Psoas muscle (tissue), 8 donors: ENCODE measurements around the gene LRCH3. TPM values are rescaled to one million over a fixed set of nuclear protein-coding genes. Genes with fewer than 3 reads are reported as not detected.

Source experiments
- ATAC-seq, 4 donors: fragments of 200-7000 bp; cut with Tn5 transposase; one replicate each; pipeline ENCODE4 v1.9.1; 2020; ENCODE audit warnings: moderate library complexity in 3 of 4, mild to moderate bottlenecking in 2 of 4
- DNase-seq, 2 donors: peaks; one replicate each; pipeline ENCODE4 v3.0.0-alpha.2; 2020
- H3K27ac ChIP-seq: fragments of 200-600 bp; one replicate; pipeline ENCODE4 v1.8.0; 2022
- H3K27me3 ChIP-seq, 3 donors: fragments of 200-600 bp in 1 of 3; one replicate each; pipeline versions ENCODE4 v1.6.1 to v1.8.0; 2013 to 2022; ENCODE audit warnings: low read length in 2 of 3, mild to moderate bottlenecking in 2 of 3, moderate library complexity in 1 of 3; ENCODE audit not compliant: insufficient read depth in 3 of 3
- H3K36me3 ChIP-seq, 2 donors: fragments of 200-600 bp in 1 of 2; one replicate each; pipeline versions ENCODE4 v1.6.1 to v1.8.0; 2013 to 2022; ENCODE audit warnings: low read depth in 1 of 2, mild to moderate bottlenecking in 1 of 2, moderate library complexity in 1 of 2; ENCODE audit not compliant: insufficient read depth in 1 of 2
- H3K4me1 ChIP-seq: fragments of 200-600 bp; one replicate; pipeline ENCODE4 v1.8.0; 2022
- H3K4me3 ChIP-seq: fragments of 200-600 bp; one replicate; pipeline ENCODE4 v1.8.0; 2022; ENCODE audit warnings: mild to moderate bottlenecking
- H3K9me3 ChIP-seq: fragments of 200-600 bp; one replicate; pipeline ENCODE4 v1.8.0; 2022
- CTCF ChIP-seq: fragments of 200-600 bp; IDR thresholded peaks from one replicate; pipeline ENCODE4 v1.8.0; 2022; ENCODE audit warnings: antibody characterized with exemption
- WGBS, 3 donors: extraction: QIAGEN DNeasy Blood & Tissue Kit; methylation state at CpG; one replicate each; pipeline versions ENCODE4 v1.1.6 to v1.1.7; 2013; 5-methylcytosine and 5-hydroxymethylcytosine counted together
- intact Hi-C, 2 donors: fragments of 100-400 bp; cut with DNase I; formaldehyde crosslinking; loops; one replicate each; pipeline versions ENCODE4 v1.11.0 to v1.14.2; 2022
- polyA plus RNA-seq, 3 donors: library from polyadenylated mRNA; stranded (reverse); fragments of 200-250 nt; gene quantifications; one replicate each; pipeline ENCODE4 v1.2.3, GENCODE V29; 2013
- total RNA-seq, 4 donors: library from RNA; stranded (reverse); fragmentation: NEBNext Ultra II Directional in 2 of 4; extraction: Animal tissue kit (Norgen Biotek cat#: 25700) in 2 of 4; gene quantifications; one replicate each; pipeline versions ENCODE4 v1.2.1 to v1.2.4, GENCODE V29; 2021 to 2023
- donor health status: healthy with polysubstance abuse.
- donor health status: DM: no; HTN: no; CAD: no; lungs with moderate emphysema.
- donor health status: Bipolar disorder and iron deficiency.
- donor health status: healthy.
- donor health status: DM: yes; HTN: yes; CAD: no.
- donor health status: DM: no; HTN: no; CAD: no.
- donor health status: DM: no; HTN: no; CAD: no.
- donor health status: DM: yes; HTN: yes; CAD: no.

The LRCH3 gene
- total and polyA plus RNA-seq, 7 donors, result 7.0 to 29.5 (median 16.9) TPM

GRCh38 chr3:197880491-197881269 is 89.6 kb downstream of the LRCH3 start:
- Histone ChIP-seq H3K36me3 (peaks cover 9 to 82% of the 10 kb centered on the region in 2 donors), H3K27me3 (no peaks in the 10 kb centered on the region), H3K4me1 (no peaks in the 10 kb centered on the region), H3K27ac (no peak overlapping the region), H3K9me3 (no peaks in the 10 kb centered on the region), H3K4me3 (no peak overlapping the region)
- TF ChIP-seq CTCF, result no peak
- 64 to 70% (median 69%) methylated on average over 17 of the region's 17 CpGs for WGBS, 3 donors
- DNase-seq (no peak), ATAC-seq (no peak)
- intact Hi-C loops, result no loop called here

- DNase-seq (no peak), ATAC-seq (no peak)
- intact Hi-C loops, result no loop called here
- WGBS, 3 donors, result 71 to 78% (median 72%) methylated on average over 8 of the region's 8 CpGs
- no peak overlapping the region for H3K4me3 ChIP-seq
- H3K9me3 ChIP-seq, result no peaks in the 10 kb centered on the region
- TF ChIP-seq CTCF, result no peak
- no peak overlapping the region for H3K27ac ChIP-seq
- H3K36me3 ChIP-seq, result peaks cover 9 to 80% of the 10 kb centered on the region in 2 donors
- no peaks in the 10 kb centered on the region for H3K27me3 ChIP-seq
- no peaks in the 10 kb centered on the region for H3K4me1 ChIP-seq
Observed at GRCh38 chr3:197881270-197881969, 90.4 kb downstream of the LRCH3 start.

GRCh38 chr3:197881970-197882338 is 90.9 kb downstream of the LRCH3 start:
- Histone ChIP-seq H3K27me3 (no peaks in the 10 kb centered on the region), H3K36me3 (peaks cover 9 to 77% of the 10 kb centered on the region in 2 donors), H3K4me3 (no peak overlapping the region), H3K9me3 (no peaks in the 10 kb centered on the region), H3K27ac (no peak overlapping the region), H3K4me1 (no peaks in the 10 kb centered on the region)
- WGBS, 3 donors, result 85 to 88% (median 88%) methylated on average over 7 of the region's 7 CpGs
- no peak for ATAC-seq
- no peak for DNase-seq
- intact Hi-C loops, result no loop called here
- TF ChIP-seq CTCF, result no peak

DNA sequence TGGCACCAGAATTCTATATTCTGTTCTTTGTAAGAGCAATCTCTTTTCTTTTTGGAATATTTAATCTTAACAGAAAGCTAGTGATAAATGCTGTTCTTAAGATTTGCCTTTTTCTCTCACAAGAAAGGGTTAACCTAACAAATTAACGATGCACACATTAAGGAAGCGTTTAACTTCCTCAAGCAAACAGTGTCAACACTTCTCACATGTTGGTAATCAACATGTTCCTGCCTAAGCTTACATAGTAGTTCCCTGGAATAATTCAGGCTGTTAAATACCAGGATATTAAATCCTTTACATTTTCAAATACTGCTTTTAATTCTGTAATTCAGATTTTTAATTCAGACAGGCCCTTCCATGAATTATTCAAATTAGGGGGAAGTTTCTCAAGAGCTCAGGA is 91.5 kb downstream of the LRCH3 start:
- no peaks in the 10 kb centered on the region for H3K4me1 ChIP-seq
- no peak overlapping the region for H3K27ac ChIP-seq
- H3K36me3 ChIP-seq, result peaks cover 9 to 74% of the 10 kb centered on the region in 2 donors
- no peak overlapping the region for H3K4me3 ChIP-seq
- intact Hi-C loops, result no loop called here
- no peaks in the 10 kb centered on the region for H3K27me3 ChIP-seq
- H3K9me3 ChIP-seq, result no peaks in the 10 kb centered on the region
- ATAC-seq (no peak), DNase-seq (no peak)
- no peak for TF ChIP-seq CTCF
- 19 to 28% (median 22%) methylated on average over 2 of the region's 2 CpGs for WGBS, 3 donors
